HG02798 (cell line): ENCODE measurements around the gene SCLT1.
A peak's percentile ranks its signal among the peaks of the same experiment; 100 is the strongest.

Experiments used
- ATAC-seq: cut with Tn5 transposase; IDR thresholded peaks from one replicate; pipeline ENCODE4 v1.9.1; 2021; ENCODE audit warnings: mild to moderate bottlenecking; ENCODE audit not compliant: unreplicated experiment, poor library complexity

The SCLT1 gene

GRCh38 chr4:128853741-128854140, 239.6 kb downstream of the SCLT1 start:
- ATAC-seq = no peak

GRCh38 chr4:128850252-128850651, 243.1 kb downstream of the SCLT1 start:
- no peak for ATAC-seq

GRCh38 chr4:128848461-128848860, 244.9 kb downstream of the SCLT1 start:
- ATAC-seq = no peak

- ATAC-seq = no peak
These were observed 246.1 kb downstream of the SCLT1 start for GRCh38 chr4:128847082-128847724.

GRCh38 chr4:128846063-128846462, 247.3 kb downstream of the SCLT1 start:
- no peak for ATAC-seq

- no peak for ATAC-seq
These were observed 248.4 kb downstream of the SCLT1 start for GRCh38 chr4:128844931-128845330.

- ATAC-seq = no peak
These were observed 251.9 kb downstream of the SCLT1 start for GRCh38 chr4:128841402-128841801.

GRCh38 chr4:128840711-128841318, 252.5 kb downstream of the SCLT1 start:
- ATAC-seq = no peak

- ATAC-seq = peak; percentile 60
These were observed 255.7 kb downstream of the SCLT1 start for GRCh38 chr4:128837679-128838078.

- peak; percentile 7 for ATAC-seq
These were observed 256.1 kb downstream of the SCLT1 start for GRCh38 chr4:128837198-128837597.

GRCh38 chr4:128835498-128836222, 257.7 kb downstream of the SCLT1 start:
- ATAC-seq = no peak
